H1 (cell line): ENCODE results near the gene MACF1. TPM values are rescaled to one million over a fixed set of nuclear protein-coding genes. Genes with fewer than 3 reads are reported as not detected.

Source experiments
- CTCF ChIA-PET: fragments of 300-600 bp; sonication (Branson Sonifier 250); formaldehyde crosslinking; loops from one replicate; lab custom pipeline; 2021; ENCODE audit not compliant: partially characterized antibody; lab: Charles Lee
- POLR2A ChIA-PET: fragments of 300-600 bp; sonication (Branson Sonifier 250); formaldehyde crosslinking; loops from one replicate; lab custom pipeline; 2021; ENCODE audit warnings: inconsistent platforms; ENCODE audit not compliant: partially characterized antibody; lab: Charles Lee
- DNase-seq, 2 experiments: peaks; one replicate each; pipeline versions ENCODE4 v3.0.0 to v3.0.0-alpha.2; 2010 to 2022; ENCODE audit warnings: low spot score in 2 of 2, low read depth in 1 of 2, mixed read lengths in 1 of 2
- FAIRE-seq: peaks from 2 replicates; lab custom pipeline; 2011; peaks lifted over from hg19 to GRCh38; lab: Jason Lieb, UNC
- H2AFZ ChIP-seq: 2 replicates; pipeline ENCODE4 v1.8.1; 2012; ENCODE audit warnings: low read length, inconsistent platforms
- H2AK5ac ChIP-seq: 2 replicates; pipeline ENCODE4 v1.6.1; 2013; ENCODE audit warnings: low read depth, low read length
- H2BK120ac ChIP-seq: replicated peaks from 2 replicates; pipeline ENCODE3; 2013; ENCODE audit warnings: low read depth, low read length, inconsistent platforms
- H2BK12ac ChIP-seq: 2 replicates; pipeline ENCODE4 v1.6.1; 2013; ENCODE audit warnings: low read depth, low read length
- H2BK15ac ChIP-seq: 2 replicates; pipeline ENCODE4 v1.6.1; 2013; ENCODE audit warnings: low read length
- H2BK20ac ChIP-seq: 2 replicates; pipeline ENCODE4 v1.6.1; 2013; ENCODE audit warnings: low read length
- H2BK5ac ChIP-seq: 2 replicates; pipeline ENCODE4 v1.6.1; 2013; ENCODE audit warnings: low read depth, low read length
- H3K14ac ChIP-seq: 2 replicates; pipeline ENCODE4 v1.6.1; 2013; ENCODE audit warnings: inconsistent platforms; ENCODE audit not compliant: insufficient read length
- H3K18ac ChIP-seq: 2 replicates; pipeline ENCODE4 v1.6.1; 2013; ENCODE audit warnings: low read length; ENCODE audit errors: extremely low read depth
- H3K23ac ChIP-seq: 2 replicates; pipeline ENCODE4 v1.6.1; 2013; ENCODE audit warnings: inconsistent platforms; ENCODE audit not compliant: insufficient read length
- H3K23me2 ChIP-seq: 2 replicates; pipeline ENCODE4 v1.6.1; 2013; ENCODE audit warnings: low read depth, low read length
- H3K27ac ChIP-seq: 2 replicates; pipeline ENCODE4 v1.6.1; 2011; ENCODE audit warnings: low read depth, low read length, inconsistent platforms
- H3K27me3 ChIP-seq, 4 experiments: replicated peaks in 1 of 4; 1 replicate in 1 of 4; 2 replicates in 3 of 4; pipeline versions ENCODE4 v1.6.1 to v1.8.1; 2011 to 2013; ENCODE audit warnings: low read length in 3 of 4, mild to moderate bottlenecking in 3 of 4, inconsistent platforms in 2 of 4, mixed read lengths in 2 of 4, moderate library complexity in 1 of 4; ENCODE audit not compliant: control insufficient read depth in 3 of 4, insufficient read depth in 3 of 4; ENCODE audit errors: extremely low read depth in 1 of 4
- H3K36me3 ChIP-seq, 4 experiments: 2 replicates each; pipeline versions ENCODE4 v1.6.1 to v1.8.1; 2011 to 2013; ENCODE audit warnings: mild to moderate bottlenecking in 4 of 4, low read length in 3 of 4, moderate library complexity in 2 of 4, control low read depth in 1 of 4, inconsistent platforms in 1 of 4; ENCODE audit not compliant: insufficient read depth in 4 of 4, control insufficient read depth in 2 of 4
- H3K4ac ChIP-seq: replicated peaks from 2 replicates; pipeline ENCODE3; 2013; ENCODE audit warnings: low read length, low read depth, mixed read lengths, inconsistent platforms; ENCODE audit not compliant: insufficient read length
- H3K4me1 ChIP-seq, 4 experiments: replicated peaks in 1 of 4; 1 replicate in 1 of 4; 2 replicates in 3 of 4; pipeline versions ENCODE4 v1.6.1 to v1.8.1; 2011 to 2013; ENCODE audit warnings: low read length in 3 of 4, inconsistent platforms in 2 of 4, mixed read lengths in 1 of 4; ENCODE audit not compliant: insufficient read depth in 4 of 4, control insufficient read depth in 3 of 4
- H3K4me2 ChIP-seq, 2 experiments: 2 replicates each; pipeline versions ENCODE4 v1.6.1 to v1.8.1; 2011 to 2013; ENCODE audit warnings: low read depth in 2 of 2, low read length in 2 of 2, control low read depth in 1 of 2, inconsistent platforms in 1 of 2, mild to moderate bottlenecking in 1 of 2; ENCODE audit not compliant: insufficient read depth in 1 of 2
- H3K4me3 ChIP-seq, 4 experiments: fragments of 200-600, 300-600 bp in 1 of 4; sonication (generic), shearing (Covaris generic), sonication (Bioruptor Twin) in 1 of 4; 2 replicates each; pipeline versions ENCODE4 v1.5.1 to v1.8.1; 2011 to 2016; ENCODE audit warnings: low read length in 4 of 4, low read depth in 3 of 4, control low read depth in 2 of 4, inconsistent platforms in 2 of 4, mild to moderate bottlenecking in 2 of 4, mixed read lengths in 1 of 4, moderate library complexity in 1 of 4; ENCODE audit not compliant: insufficient read depth in 2 of 4; ENCODE audit errors: extremely low read depth in 1 of 4
- H3K56ac ChIP-seq: replicated peaks from 2 replicates; pipeline ENCODE3; 2013; ENCODE audit warnings: low read depth, mild to moderate bottlenecking, mixed read lengths, low read length, inconsistent platforms; ENCODE audit not compliant: insufficient read length
- H3K79me1 ChIP-seq: 2 replicates; pipeline ENCODE4 v1.6.1; 2013; ENCODE audit warnings: low read depth, low read length, control low read depth
- H3K79me2 ChIP-seq, 2 experiments: 2 replicates each; pipeline versions ENCODE4 v1.6.1 to v1.8.1; 2012 to 2013; ENCODE audit warnings: low read length in 2 of 2, mild to moderate bottlenecking in 2 of 2, inconsistent platforms in 1 of 2; ENCODE audit not compliant: insufficient read depth in 2 of 2, control insufficient read depth in 1 of 2
- H3K9ac ChIP-seq, 4 experiments: replicated peaks in 1 of 4; 1 replicate in 1 of 4; 2 replicates in 3 of 4; pipeline versions ENCODE4 v1.6.1 to v1.8.1; 2011 to 2013; ENCODE audit warnings: low read depth in 3 of 4, low read length in 3 of 4, control low read depth in 2 of 4, mild to moderate bottlenecking in 2 of 4, moderate library complexity in 2 of 4, inconsistent platforms in 1 of 4; ENCODE audit errors: extremely low read depth in 1 of 4
- H3K9me3 ChIP-seq, 2 experiments: 2 replicates each; pipeline versions ENCODE4 v1.6.1 to v1.8.1; 2012 to 2013; ENCODE audit warnings: mild to moderate bottlenecking in 2 of 2, moderate library complexity in 2 of 2, control low read depth in 1 of 2, inconsistent platforms in 1 of 2, low read depth in 1 of 2, low read length in 1 of 2, mixed read lengths in 1 of 2; ENCODE audit not compliant: insufficient read depth in 2 of 2
- H4K20me1 ChIP-seq, 2 experiments: replicated peaks in 1 of 2; 2 replicates each; pipeline versions ENCODE3 to v1.8.1; 2011 to 2013; ENCODE audit warnings: inconsistent platforms in 2 of 2, low read length in 2 of 2, mild to moderate bottlenecking in 1 of 2; ENCODE audit not compliant: insufficient read depth in 2 of 2, control insufficient read depth in 1 of 2
- H4K5ac ChIP-seq: 2 replicates; pipeline ENCODE4 v1.6.1; 2013; ENCODE audit warnings: low read length, low read depth, mixed read lengths, inconsistent platforms; ENCODE audit not compliant: insufficient read length
- H4K8ac ChIP-seq: 2 replicates; pipeline ENCODE4 v1.8.0; 2013; ENCODE audit warnings: mild to moderate bottlenecking, moderate library complexity, low read length, inconsistent platforms; ENCODE audit not compliant: insufficient read depth; ENCODE audit errors: extremely low read depth
- H4K91ac ChIP-seq: replicated peaks from 2 replicates; pipeline ENCODE3; 2013; ENCODE audit warnings: low read length, mixed read lengths, inconsistent platforms; ENCODE audit not compliant: insufficient read length
- ASH2L ChIP-seq: fragments of 200-600, 300-600 bp; sonication (generic); IDR thresholded peaks from one replicate; pipeline ENCODE4 v1.7.1; 2017; ENCODE audit warnings: low read length
- ATF3 ChIP-seq: IDR thresholded peaks from 2 replicates; pipeline ENCODE4 v1.6.1; 2011; ENCODE audit warnings: low read depth, mild to moderate bottlenecking, low read length; ENCODE audit not compliant: insufficient read depth
- EP300 ChIP-seq, 2 experiments: IDR thresholded peaks; 1 replicate in 1 of 2; 2 replicates in 1 of 2; pipeline ENCODE4 v1.6.1; 2011 to 2012; ENCODE audit warnings: low read depth in 2 of 2, low read length in 2 of 2, mild to moderate bottlenecking in 2 of 2, borderline replicate concordance in 1 of 2, inconsistent platforms in 1 of 2, moderate library complexity in 1 of 2
- NRF1 ChIP-seq: IDR thresholded peaks from 2 replicates; pipeline ENCODE4 v1.6.1; 2011; ENCODE audit warnings: mild to moderate bottlenecking, low read depth, low read length, improper control_type of control experiment
- RAD21 ChIP-seq, 2 experiments: IDR thresholded peaks in 1 of 2; conservative IDR thresholded peaks in 1 of 2; 2 replicates each; pipeline ENCODE4 v1.6.1; 2011; ENCODE audit warnings: low read depth in 2 of 2, low read length in 2 of 2, improper control_type of control experiment in 1 of 2, inconsistent platforms in 1 of 2, mild to moderate bottlenecking in 1 of 2, moderate library complexity in 1 of 2
- SIRT6 ChIP-seq: IDR thresholded peaks from one replicate; pipeline ENCODE4 v1.7.1; 2012; ENCODE audit warnings: low read length, inconsistent platforms
- SP1 ChIP-seq: IDR thresholded peaks from 2 replicates; pipeline ENCODE4 v1.6.1; 2011; ENCODE audit warnings: low read depth, low read length
- SP2 ChIP-seq: IDR thresholded peaks from 2 replicates; pipeline ENCODE4 v1.6.1; 2012; ENCODE audit warnings: mild to moderate bottlenecking, low read length, inconsistent platforms
- SP4 ChIP-seq: IDR thresholded peaks from 2 replicates; pipeline ENCODE4 v1.6.1; 2012; ENCODE audit warnings: low read length, inconsistent platforms
- TAF1 ChIP-seq: IDR thresholded peaks from 2 replicates; pipeline ENCODE4 v1.6.1; 2011; ENCODE audit warnings: mild to moderate bottlenecking, low read depth, low read length
- USF2 ChIP-seq: IDR thresholded peaks from 2 replicates; pipeline ENCODE4 v1.6.1; 2011; ENCODE audit warnings: low read length, improper control_type of control experiment
- YY1 ChIP-seq: IDR thresholded peaks from 2 replicates; pipeline ENCODE4 v1.6.1; 2011; ENCODE audit warnings: low read depth, mild to moderate bottlenecking, low read length
- ZNF274 ChIP-seq: IDR thresholded peaks from 2 replicates; pipeline ENCODE4 v1.7.0; 2012; ENCODE audit warnings: low read length, borderline replicate concordance; ENCODE audit errors: extremely low read depth
- WGBS, 2 experiments: shearing (Covaris generic) in 1 of 2; methylation state at CpG; one replicate each; pipeline versions ENCODE4 v1.1.6 to v1.1.7; 2013 to 2015; ENCODE audit warnings: low lambda C conversion rate in 2 of 2, mixed read lengths in 2 of 2, inconsistent platforms in 1 of 2, low coverage in 1 of 2, missing lambda C conversion rate in 1 of 2; ENCODE audit not compliant: insufficient replicate concordance in 2 of 2, insufficient coverage in 1 of 2, insufficient read length in 1 of 2; ENCODE audit errors: extremely low coverage in 1 of 2, missing lambda C conversion rate in 1 of 2; 5-methylcytosine and 5-hydroxymethylcytosine counted together
- polyA plus RNA-seq, 7 experiments: library from polyadenylated mRNA; depleted of rRNA in 3 of 7; stranded (reverse) in 5 of 7; unstranded in 2 of 7; fragments of >200 nt in 5 of 7; fragments of 200-250 nt in 2 of 7; gene quantifications; 1 replicate in 5 of 7; 2 replicates in 1 of 7; 4 replicates in 1 of 7; pipeline versions ENCODE4 v1.2.1 to v1.2.3, GENCODE V29; 2011 to 2013; ENCODE audit warnings: missing spikeins in 2 of 7, mixed read lengths in 2 of 7
- total RNA-seq: library from RNA; stranded (reverse); fragmentation: NEBNext Ultra II Directional; extraction: Animal tissue kit (Norgen Biotek cat#: 25700); gene quantifications from 2 replicates; pipeline ENCODE4 v1.2.1, GENCODE V29; 2021

MACF1 gene
- total and polyA plus RNA-seq, 2 of the 8 experiments (the other 6 are each of a cell fraction or from before 2014, with no cell fraction given), result 59.8 to 285 TPM

- H3K36me3 ChIP-seq, result no peaks in the 10 kb centered on the region
- H2AK5ac ChIP-seq, result no peak overlapping the region
- no peak overlapping the region for H2BK20ac ChIP-seq
- ChIA-PET POLR2A (no interaction called here), CTCF (interaction anchor here (0.5 to 4.0 kb wide), 4 partner anchors 10 to 240 kb away, joined by 3 to 36 read pairs (median 5); no protein-coding TSS in a partner anchor)
- H2BK12ac ChIP-seq, result no peak overlapping the region
- no peaks in the 10 kb centered on the region for H3K9me3 ChIP-seq
- no peak overlapping the region for H2AFZ ChIP-seq
- H3K4ac ChIP-seq, result no peak overlapping the region
- 100% methylated on average over 2 of the region's 2 CpGs; no CpG with 5 or more reads in 1 of the 2 experiments for WGBS, 2 experiments
- H3K23ac ChIP-seq, result no peak overlapping the region
- H3K18ac ChIP-seq, result no peak overlapping the region
- no peak overlapping the region for H3K56ac ChIP-seq
- no peak overlapping the region for H2BK15ac ChIP-seq
- no peak overlapping the region for H2BK120ac ChIP-seq
- H4K20me1 ChIP-seq, result no peaks in the 10 kb centered on the region
- no peak overlapping the region for H3K9ac ChIP-seq
- no peaks in the 10 kb centered on the region for H3K23me2 ChIP-seq
- no peak overlapping the region for H3K4me2 ChIP-seq
- peaks cover 0 to 2% (median 0%) of the 10 kb centered on the region in 4 experiments; a peak in 1 of 7 replicates for H3K4me1 ChIP-seq
- H2BK5ac ChIP-seq, result no peak overlapping the region
- H3K79me1 ChIP-seq, result peaks cover 5% of the 10 kb centered on the region; the same call in 1 of the 2 replicates
- no peak overlapping the region for H4K5ac ChIP-seq
- H4K8ac ChIP-seq, result no peak overlapping the region
- no peak overlapping the region for H3K14ac ChIP-seq
- H3K79me2 ChIP-seq, result peaks cover 0 to 18% of the 10 kb centered on the region in 2 experiments; a peak in 1 of 4 replicates
- H3K27me3 ChIP-seq, result no peaks in the 10 kb centered on the region
- DNase-seq, result no peak
- no peak for FAIRE-seq
- no peak overlapping the region for H3K4me3 ChIP-seq
- H3K27ac ChIP-seq, result no peak overlapping the region
- H4K91ac ChIP-seq, result no peak overlapping the region
- no peak for TF ChIP-seq ASH2L
- TF ChIP-seq SP1, result no peak
- no peak for TF ChIP-seq SIRT6
- no peak for TF ChIP-seq EP300 (IDR thresholded peaks at IDR 0.05; ENCODE audit: borderline replicate concordance in 1 of 2, low read depth in 2 of 2, low read length in 2 of 2)
- TF ChIP-seq TAF1, result no peak
- TF ChIP-seq ZNF274, result no peak
- TF ChIP-seq USF2, result no peak
- TF ChIP-seq SP4, result no peak
- no peak for TF ChIP-seq RAD21 (IDR thresholded peaks at IDR 0.05 in 1 of 2, conservative IDR thresholded peaks at IDR 0.05 in 1 of 2; ENCODE audit: low read depth in 2 of 2, low read length in 2 of 2)
- TF ChIP-seq NRF1, result no peak
- TF ChIP-seq ATF3, result no peak
- TF ChIP-seq SP2, result no peak
- TF ChIP-seq YY1, result no peak
Measured at GRCh38 chr1:39401106-39401505, 196.6 kb downstream of the MACF1 start.
